OCI-LY3 (cell line): ENCODE measurements around the gene FOXA3.

Experiments
- H2AFZ ChIP-seq: fragments of 200-600, 300-600 bp; shearing (Covaris generic); 2 replicates; pipeline ENCODE4 v1.6.0; 2014; ENCODE audit warnings: antibody characterized with exemption, low read depth, low read length
- H3K27ac ChIP-seq: fragments of 200-600, 300-600 bp; sonication (generic); 2 replicates; pipeline ENCODE4 v1.5.1; 2014; ENCODE audit warnings: mild to moderate bottlenecking, low read length, moderate library complexity, mixed read lengths
- H3K27me3 ChIP-seq: fragments of 200-600, 300-600 bp; sonication (generic); 2 replicates; pipeline ENCODE4 v1.6.1; 2014; ENCODE audit warnings: low read depth, low read length, mixed read lengths
- H3K36me3 ChIP-seq: fragments of 200-600, 300-600 bp; sonication (generic); replicated peaks from 2 replicates; pipeline ENCODE3; 2014; ENCODE audit warnings: low read depth, low read length, mixed read lengths
- H3K4me1 ChIP-seq: fragments of 300-600, 200-600 bp; sonication (generic); 2 replicates; pipeline ENCODE4 v1.6.1; 2014; ENCODE audit warnings: low read length, mixed read lengths
- H3K4me2 ChIP-seq: fragments of 200-600, 300-600 bp; sonication (generic); 2 replicates; pipeline ENCODE4 v1.6.1; 2014; ENCODE audit warnings: low read length, mixed read lengths
- H3K4me3 ChIP-seq: fragments of 300-600, 200-600 bp; sonication (generic); 2 replicates; pipeline ENCODE4 v1.5.1; 2014; ENCODE audit warnings: antibody characterized with exemption, mild to moderate bottlenecking, low read length, moderate library complexity
- H3K79me2 ChIP-seq: fragments of 300-600, 200-600 bp; shearing (Covaris generic); 2 replicates; pipeline ENCODE4 v1.6.1; 2014; ENCODE audit warnings: mild to moderate bottlenecking, low read length, mixed read lengths
- H3K9ac ChIP-seq: fragments of 300-600, 200-600 bp; shearing (Covaris generic); 2 replicates; pipeline ENCODE4 v1.6.0; 2014; ENCODE audit warnings: mild to moderate bottlenecking, low read length, moderate library complexity
- H3K9me3 ChIP-seq: fragments of 200-600, 300-600 bp; shearing (Covaris generic); 2 replicates; pipeline ENCODE4 v1.6.1; 2014; ENCODE audit warnings: low read length, mixed read lengths; ENCODE audit not compliant: insufficient read depth
- H4K20me1 ChIP-seq: fragments of 200-600, 300-600 bp; sonication (generic); 2 replicates; pipeline ENCODE4 v1.6.1; 2016; ENCODE audit warnings: low read length, mixed read lengths; ENCODE audit not compliant: insufficient read depth
- EZH2phosphoT487 ChIP-seq: fragments of 200-600 bp; shearing (Covaris generic); IDR thresholded peaks from 2 replicates; pipeline ENCODE4 v1.6.1; 2018; ENCODE audit warnings: antibody characterized with exemption, mixed run types, low read depth
- TF ChIP-seq, protein P1 (sequence below): fragments of 200-600, 300-600 bp; sonication (generic); IDR thresholded peaks from 2 replicates; pipeline ENCODE4 v1.5.1; 2014; ENCODE audit warnings: antibody characterized with exemption, low read length, low read depth

FOXA3 gene

DNA sequence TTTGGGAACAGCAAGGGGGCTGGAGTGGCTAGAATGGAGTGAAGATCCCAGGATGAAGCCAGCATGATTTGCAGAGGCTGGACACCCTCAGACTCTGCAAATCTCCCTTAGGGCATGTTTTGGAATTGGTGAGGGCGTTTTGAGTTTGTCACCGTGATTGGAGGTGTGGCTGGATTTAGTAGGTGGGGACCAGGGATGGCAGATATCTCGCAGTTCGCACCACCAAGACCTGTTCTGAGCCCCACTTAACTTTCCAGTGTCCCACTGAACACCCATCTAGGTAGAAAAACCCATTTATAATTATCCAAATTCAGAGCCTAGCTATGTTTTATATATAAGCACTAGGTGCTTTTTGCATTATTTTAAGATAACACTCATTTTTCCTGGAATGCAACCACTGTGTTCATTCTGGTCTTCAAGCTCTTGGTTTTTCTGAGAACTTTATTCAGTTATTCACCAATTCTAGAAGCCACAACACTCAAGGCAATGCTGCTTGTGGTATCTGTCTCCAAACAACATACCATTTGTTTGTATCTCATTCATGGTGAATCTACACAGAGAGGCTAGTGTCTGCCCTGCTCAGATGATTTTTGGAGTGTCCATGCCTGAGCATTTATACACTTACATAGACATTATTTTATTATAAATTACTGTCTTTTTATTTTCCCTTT, 53.4 kb downstream of the FOXA3 start:
- Histone ChIP-seq H4K20me1 (no peaks in the 10 kb centered on the region), H3K27ac (no peak overlapping the region), H3K4me3 (no peak overlapping the region), H3K4me2 (no peak overlapping the region), H3K9ac (no peak overlapping the region), H3K27me3 (peaks cover 15% of the 10 kb centered on the region), H3K79me2 (no peaks in the 10 kb centered on the region), H3K4me1 (no peaks in the 10 kb centered on the region), H3K9me3 (no peaks in the 10 kb centered on the region), H2AFZ (no peak overlapping the region), H3K36me3 (no peaks in the 10 kb centered on the region)
- no peak for TF ChIP-seq EZH2phosphoT487
- TF ChIP-seq, protein P1, sequence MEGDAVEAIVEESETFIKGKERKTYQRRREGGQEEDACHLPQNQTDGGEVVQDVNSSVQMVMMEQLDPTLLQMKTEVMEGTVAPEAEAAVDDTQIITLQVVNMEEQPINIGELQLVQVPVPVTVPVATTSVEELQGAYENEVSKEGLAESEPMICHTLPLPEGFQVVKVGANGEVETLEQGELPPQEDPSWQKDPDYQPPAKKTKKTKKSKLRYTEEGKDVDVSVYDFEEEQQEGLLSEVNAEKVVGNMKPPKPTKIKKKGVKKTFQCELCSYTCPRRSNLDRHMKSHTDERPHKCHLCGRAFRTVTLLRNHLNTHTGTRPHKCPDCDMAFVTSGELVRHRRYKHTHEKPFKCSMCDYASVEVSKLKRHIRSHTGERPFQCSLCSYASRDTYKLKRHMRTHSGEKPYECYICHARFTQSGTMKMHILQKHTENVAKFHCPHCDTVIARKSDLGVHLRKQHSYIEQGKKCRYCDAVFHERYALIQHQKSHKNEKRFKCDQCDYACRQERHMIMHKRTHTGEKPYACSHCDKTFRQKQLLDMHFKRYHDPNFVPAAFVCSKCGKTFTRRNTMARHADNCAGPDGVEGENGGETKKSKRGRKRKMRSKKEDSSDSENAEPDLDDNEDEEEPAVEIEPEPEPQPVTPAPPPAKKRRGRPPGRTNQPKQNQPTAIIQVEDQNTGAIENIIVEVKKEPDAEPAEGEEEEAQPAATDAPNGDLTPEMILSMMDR: no peak

DNA sequence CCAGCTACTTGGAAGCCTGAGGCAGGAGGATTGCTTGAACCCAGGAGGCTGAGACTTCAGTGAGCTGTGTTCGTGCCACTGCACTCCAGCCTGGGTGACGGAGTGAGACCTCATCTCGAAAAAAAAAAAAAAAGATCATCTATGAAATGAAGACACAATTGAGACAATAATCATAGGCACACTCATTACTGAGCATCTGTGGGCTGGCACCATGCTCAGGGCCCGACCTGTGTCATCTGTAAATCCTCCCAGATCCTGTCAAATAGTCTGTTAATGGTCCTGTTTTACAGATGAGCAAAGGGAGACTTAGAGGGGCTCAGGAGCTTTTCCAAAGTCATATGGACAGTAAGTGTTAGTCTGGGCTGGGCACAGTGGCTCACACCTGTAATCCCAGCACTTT, 54.6 kb downstream of the FOXA3 start:
- no peak for TF ChIP-seq EZH2phosphoT487
- TF ChIP-seq, protein P1: no peak
- Histone ChIP-seq H3K9ac (no peak overlapping the region), H3K9me3 (no peaks in the 10 kb centered on the region), H3K4me2 (no peak overlapping the region), H2AFZ (no peak overlapping the region), H3K27me3 (peaks cover 15% of the 10 kb centered on the region), H3K36me3 (no peaks in the 10 kb centered on the region), H3K4me3 (no peak overlapping the region), H3K79me2 (no peaks in the 10 kb centered on the region), H3K4me1 (no peaks in the 10 kb centered on the region), H3K27ac (no peak overlapping the region), H4K20me1 (no peaks in the 10 kb centered on the region)

DNA sequence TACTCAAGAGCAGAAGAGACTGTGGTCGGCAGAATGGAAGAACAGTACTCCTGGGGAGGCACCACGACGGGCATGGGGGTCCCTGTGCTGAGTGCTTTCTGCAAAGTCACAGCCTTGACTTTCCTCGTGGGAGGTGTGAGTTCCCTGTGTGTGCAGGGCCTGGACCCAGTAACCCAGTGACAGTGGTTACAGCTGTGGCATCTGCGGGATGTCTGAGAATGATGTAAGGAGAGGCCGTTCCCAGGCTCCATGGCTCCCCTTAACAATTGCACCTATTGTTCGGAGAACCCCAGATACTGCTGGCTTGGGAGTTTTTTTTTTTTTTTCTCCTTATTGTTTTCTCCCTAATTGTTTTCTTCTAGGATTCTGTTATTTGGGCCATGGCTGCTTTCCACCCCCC, 55.6 kb downstream of the FOXA3 start:
- H3K9me3 ChIP-seq: no peaks in the 10 kb centered on the region
- H2AFZ ChIP-seq: no peak overlapping the region
- H3K79me2 ChIP-seq: no peaks in the 10 kb centered on the region
- H3K4me1 ChIP-seq: no peaks in the 10 kb centered on the region
- H3K27ac ChIP-seq: no peak overlapping the region
- H4K20me1 ChIP-seq: no peaks in the 10 kb centered on the region
- H3K9ac ChIP-seq: no peak overlapping the region
- H3K36me3 ChIP-seq: no peaks in the 10 kb centered on the region
- no peak overlapping the region for H3K4me2 ChIP-seq
- H3K27me3 ChIP-seq: peaks cover 15% of the 10 kb centered on the region
- H3K4me3 ChIP-seq: no peak overlapping the region
- TF ChIP-seq EZH2phosphoT487: no peak
- TF ChIP-seq, protein P1: no peak

DNA sequence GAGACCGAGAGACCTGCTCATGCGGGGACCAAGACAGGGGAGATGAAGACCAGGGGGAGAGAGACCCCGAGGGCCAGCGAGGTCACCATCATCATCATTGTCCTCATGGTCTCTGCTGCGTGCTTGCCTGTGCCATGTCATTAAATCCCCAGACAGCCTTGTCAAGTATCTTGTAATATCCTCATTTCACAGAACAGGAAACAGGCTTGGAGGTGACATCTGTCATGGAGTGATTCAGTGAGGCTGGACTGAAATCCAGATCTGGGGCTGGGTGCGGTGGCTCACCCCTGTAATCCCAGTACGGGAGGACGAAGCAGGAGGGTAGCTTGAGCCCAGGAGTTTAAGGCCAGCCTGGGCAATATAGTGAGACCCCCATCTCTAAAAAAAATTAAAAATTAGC, 56.3 kb downstream of the FOXA3 start:
- Histone ChIP-seq H3K4me3 (no peak overlapping the region), H3K36me3 (no peaks in the 10 kb centered on the region), H3K79me2 (no peaks in the 10 kb centered on the region), H3K9me3 (no peaks in the 10 kb centered on the region), H3K4me1 (no peaks in the 10 kb centered on the region), H3K27ac (no peak overlapping the region), H3K9ac (no peak overlapping the region), H2AFZ (no peak overlapping the region), H3K4me2 (no peak overlapping the region), H4K20me1 (no peaks in the 10 kb centered on the region), H3K27me3 (peaks cover 15% of the 10 kb centered on the region)
- TF ChIP-seq, protein P1: no peak
- TF ChIP-seq EZH2phosphoT487: no peak
